ENCODE results near the gene TLR1.
"Not testable (repeated sequence)": the region's sequence is repeated elsewhere in the genome, so short reads cannot be mapped to it uniquely, and the experiment has no call there.

TLR1 gene

DNA sequence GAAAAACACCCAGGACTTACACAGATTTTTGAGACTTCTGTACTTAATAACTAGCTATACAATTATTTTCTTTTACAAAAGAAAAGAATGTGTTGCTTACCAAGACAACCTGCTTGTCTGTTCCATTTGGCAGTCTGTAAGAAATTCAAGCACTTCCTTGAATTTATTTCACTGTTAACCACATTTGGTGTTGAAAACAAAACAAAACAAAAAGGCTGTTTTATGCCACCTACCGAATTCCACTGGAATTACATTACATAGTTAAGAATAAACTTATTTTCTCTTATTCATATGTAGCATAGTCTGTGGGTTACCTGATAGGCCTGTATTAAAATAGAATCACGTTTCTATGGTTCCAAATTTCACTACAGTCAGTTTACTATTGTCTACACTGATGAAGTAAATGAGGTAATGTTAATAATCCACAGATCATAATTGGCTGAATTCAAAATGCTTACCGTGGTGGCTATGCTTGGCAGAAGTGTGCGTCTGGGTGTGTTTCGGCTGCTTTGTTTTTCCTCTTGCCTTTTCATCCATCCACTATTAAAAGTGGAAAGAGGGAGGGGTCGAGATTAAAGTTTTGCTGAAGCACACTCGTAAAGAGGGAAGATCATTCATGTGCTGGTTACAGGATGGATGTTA, at the start of gene TLR1:
Gene TLR1 (minus strand): TSS at position 138 of the 642 bp plus-strand sequence. CDS start 5,960 bp downstream, outside the sequence.
- no peak for DNase-seq

GRCh38 chr4:38846015-38846414, 41.4 kb upstream of the TLR1 start:
- DNase-seq, result no peak

- no peak for DNase-seq
These were observed 38.4 kb upstream of the TLR1 start for GRCh38 chr4:38842994-38843393.

GRCh38 chr4:38837849-38838248, 33.3 kb upstream of the TLR1 start:
- no peak for DNase-seq

- DNase-seq, result no peak
These were observed 32.7 kb upstream of the TLR1 start for GRCh38 chr4:38837334-38837733.

DNA sequence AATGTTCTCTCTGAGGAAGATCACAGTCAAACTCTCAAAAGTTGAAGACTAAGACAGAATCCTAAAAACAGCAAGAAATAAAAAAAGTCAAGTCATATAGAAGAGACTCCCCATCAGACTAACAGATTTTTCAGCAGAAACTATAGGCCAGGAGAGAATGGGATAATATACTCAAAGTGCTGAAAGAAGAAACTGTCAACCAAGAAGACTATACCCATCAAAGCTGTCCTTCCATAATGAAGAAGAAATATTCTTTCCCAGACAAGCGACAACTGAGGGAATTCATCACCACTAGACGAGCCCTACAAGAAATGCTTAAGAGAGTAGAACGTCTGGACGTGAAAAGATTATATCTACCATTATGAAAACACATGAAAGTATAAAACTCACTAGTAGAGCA, 30.0 kb upstream of the TLR1 start:
- DNase-seq, result no peak

GRCh38 chr4:38832624-38833528, 28.3 kb upstream of the TLR1 start:
- no peak for DNase-seq

DNA sequence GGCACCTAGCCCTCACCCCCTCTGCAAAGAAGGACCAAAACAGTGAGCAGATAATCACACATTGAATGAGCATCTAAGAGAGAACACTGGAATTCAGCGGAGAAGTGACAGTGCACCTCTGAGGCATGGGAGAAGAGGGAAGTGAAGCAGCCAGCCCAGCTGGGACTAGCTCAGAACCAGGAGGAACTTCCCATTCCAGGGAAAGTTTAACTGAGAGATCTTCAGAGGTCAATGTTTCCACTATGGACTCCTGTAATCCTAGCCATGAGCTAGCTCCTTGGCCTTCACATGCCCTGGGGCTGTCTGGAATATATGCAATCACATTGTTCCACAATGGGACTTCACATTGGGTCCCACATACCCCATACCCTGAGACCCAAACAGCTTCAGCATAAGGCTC, 27.6 kb upstream of the TLR1 start:
- DNase-seq, result no peak

DNA sequence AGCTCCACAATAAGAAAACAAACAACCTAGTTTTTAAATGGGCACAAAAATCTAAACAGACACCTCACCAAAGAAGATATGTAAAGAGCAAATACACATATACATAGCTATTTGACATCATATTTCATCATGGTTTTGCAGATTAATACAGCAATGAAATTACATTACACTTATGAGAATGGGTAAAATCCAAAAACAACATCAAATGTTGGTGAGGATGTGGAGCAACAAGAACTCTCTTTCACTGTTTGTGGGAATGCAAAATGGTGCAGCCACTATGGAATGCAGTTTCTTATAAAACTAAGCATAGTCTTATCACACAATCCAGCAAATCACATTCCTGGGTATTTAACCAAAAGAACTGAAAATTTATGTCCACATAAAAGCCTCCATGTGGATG, 27.1 kb upstream of the TLR1 start:
- no peak for DNase-seq

GRCh38 chr4:38829237-38829636, 24.6 kb upstream of the TLR1 start:
- DNase-seq, result no peak

- DNase-seq, result no peak
These were observed 19.2 kb upstream of the TLR1 start for GRCh38 chr4:38823766-38824165.

- DNase-seq, result no peak
These were observed 18.2 kb upstream of the TLR1 start for GRCh38 chr4:38822748-38823303.

- no peak for DNase-seq
These were observed 17.1 kb upstream of the TLR1 start for GRCh38 chr4:38821739-38822138.

DNA sequence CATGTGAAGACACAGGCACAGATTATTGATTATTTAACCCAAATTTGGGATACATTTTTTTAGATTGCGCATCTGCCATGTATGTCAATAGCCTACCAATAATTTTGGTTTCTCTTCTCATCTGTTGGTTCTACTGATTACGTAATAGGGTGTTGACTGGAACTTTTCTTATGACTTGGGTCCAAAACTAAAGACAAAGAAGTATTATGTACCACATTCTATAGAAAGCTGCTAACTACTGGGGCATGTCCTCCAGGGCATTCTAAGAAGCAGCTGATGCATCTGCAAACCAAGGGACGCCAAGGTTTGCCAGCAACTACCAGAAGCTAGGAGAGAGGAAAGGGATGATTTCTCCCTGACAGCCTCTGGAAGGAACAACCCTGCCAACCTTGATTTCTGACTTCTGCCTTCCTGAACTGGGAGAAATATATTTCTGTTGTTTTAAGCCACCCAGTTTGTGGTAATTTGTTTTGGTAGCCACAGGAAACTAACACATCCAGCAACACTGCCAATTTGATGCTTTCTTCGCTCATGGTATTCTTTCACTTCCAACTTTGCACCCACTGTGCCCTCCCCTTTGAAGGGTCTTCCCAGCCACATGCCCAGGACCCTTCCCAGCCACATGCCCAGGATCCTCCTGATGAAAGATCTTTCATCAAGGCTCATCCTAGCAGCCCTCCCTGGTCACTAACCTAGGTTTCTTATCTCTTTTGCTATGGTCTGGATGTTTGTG, 15.9 kb upstream of the TLR1 start:
- DNase-seq, result no peak

GRCh38 chr4:38819569-38819968, 15.0 kb upstream of the TLR1 start:
- no peak for DNase-seq

GRCh38 chr4:38818441-38818976, 13.9 kb upstream of the TLR1 start:
- no peak for DNase-seq

GRCh38 chr4:38815885-38816782, 11.5 kb upstream of the TLR1 start:
- no peak for DNase-seq

- no peak for DNase-seq
These were observed 9.8 kb upstream of the TLR1 start for GRCh38 chr4:38814386-38814785.

GRCh38 chr4:38811297-38811696, 6.7 kb upstream of the TLR1 start:
- DNase-seq, result no peak

GRCh38 chr4:38807462-38807861, 2.9 kb upstream of the TLR1 start:
- DNase-seq, result not testable (repeated sequence)

DNA sequence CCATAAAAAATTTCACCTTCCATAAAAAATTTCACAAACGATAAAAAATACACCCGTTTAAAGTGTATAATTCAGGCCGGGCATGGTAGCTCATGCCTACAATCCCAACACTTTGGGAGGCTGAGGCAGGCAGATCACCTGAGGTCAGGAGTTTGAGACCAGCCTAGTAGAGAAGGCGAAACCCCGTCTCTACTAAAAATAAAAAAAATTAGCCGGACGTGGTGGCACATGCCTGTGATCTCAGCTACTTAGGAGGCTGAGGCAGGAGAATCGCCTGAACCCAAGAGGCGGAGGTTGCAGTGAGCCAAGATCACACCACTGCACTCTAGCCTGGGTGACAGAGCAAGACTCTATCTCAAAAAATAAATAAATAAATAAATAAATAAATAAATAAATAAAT, 1.7 kb upstream of the TLR1 start:
- DNase-seq, result not testable (repeated sequence)
